OCI-LY7 (cell line): ENCODE results near the gene NRG2. TPM values are rescaled to one million over a fixed set of nuclear protein-coding genes. Genes with fewer than 3 reads are reported as not detected.

Experiments used
- BruUV-seq: library from RNA; stranded (reverse); fragments of 400-500 nt; replicated peaks from 2 replicates; lab custom pipeline; 2021; lab: Mats Ljungman, UMichigan
- CTCF ChIA-PET: fragments of 300-600 bp; sonication (Branson Sonifier 250); formaldehyde crosslinking; loops from one replicate; lab custom pipeline; 2022; ENCODE audit warnings: antibody characterized with exemption; ENCODE audit not compliant: unreplicated experiment; lab: Charles Lee
- POLR2A ChIA-PET: fragments of 300-600 bp; sonication (Branson Sonifier 250); formaldehyde crosslinking; loops from one replicate; lab custom pipeline; 2022; ENCODE audit warnings: antibody characterized with exemption; lab: Charles Lee
- DNase-seq: peaks from one replicate; pipeline ENCODE4 v3.0.0-alpha.2; 2015; ENCODE audit warnings: low spot score
- H2AFZ ChIP-seq: fragments of 200-600 bp; sonication (generic), shearing (Covaris generic); 2 replicates; pipeline ENCODE4 v1.6.1; 2014; ENCODE audit warnings: mild to moderate bottlenecking, antibody characterized with exemption, low read length, moderate library complexity
- H3K27ac ChIP-seq: fragments of 200-600 bp; sonication (generic); 2 replicates; pipeline ENCODE4 v1.5.1; 2014; ENCODE audit warnings: mixed run types, low read depth, mild to moderate bottlenecking, moderate library complexity, low read length, inconsistent platforms; ENCODE audit not compliant: poor library complexity, severe bottlenecking
- H3K36me3 ChIP-seq: fragments of 200-600 bp; sonication (generic); 2 replicates; pipeline ENCODE4 v1.6.1; 2014; ENCODE audit warnings: mild to moderate bottlenecking, antibody characterized with exemption, low read length, moderate library complexity, mixed read lengths; ENCODE audit not compliant: insufficient read depth
- H3K4me1 ChIP-seq: fragments of 200-600 bp; sonication (generic); 2 replicates; pipeline ENCODE4 v1.5.1; 2014; ENCODE audit warnings: mild to moderate bottlenecking, low read length; ENCODE audit not compliant: insufficient read depth, poor library complexity, severe bottlenecking
- H3K4me2 ChIP-seq: fragments of 200-600 bp; sonication (generic); 2 replicates; pipeline ENCODE4 v1.6.1; 2014; ENCODE audit warnings: mild to moderate bottlenecking, low read length
- H3K4me3 ChIP-seq: fragments of 200-600 bp; sonication (generic); 2 replicates; pipeline ENCODE4 v1.5.1; 2014; ENCODE audit warnings: mild to moderate bottlenecking, low read depth, low read length; ENCODE audit not compliant: poor library complexity, severe bottlenecking
- H3K79me2 ChIP-seq: fragments of 200-600 bp; sonication (generic); 2 replicates; pipeline ENCODE4 v1.6.1; 2016; ENCODE audit warnings: low read depth, mild to moderate bottlenecking, low read length, moderate library complexity, mixed read lengths; ENCODE audit not compliant: insufficient read depth
- H3K9me2 ChIP-seq: fragments of 200-600 bp; sonication (generic); 2 replicates; pipeline ENCODE4 v1.6.1; 2016; ENCODE audit warnings: mild to moderate bottlenecking, low read length, mixed read lengths; ENCODE audit not compliant: insufficient read depth
- H3K9me3 ChIP-seq: fragments of 200-600 bp; sonication (generic); 2 replicates; pipeline ENCODE4 v1.6.1; 2014; ENCODE audit warnings: mild to moderate bottlenecking, mixed run types, low read length, mixed read lengths
- H4K20me1 ChIP-seq: fragments of 200-600 bp; sonication (generic); 2 replicates; pipeline ENCODE4 v1.6.1; 2014; ENCODE audit warnings: mild to moderate bottlenecking, antibody characterized with exemption, low read length, moderate library complexity, mixed read lengths; ENCODE audit not compliant: insufficient read depth
- CTCF ChIP-seq: fragments of 200-600 bp; sonication (generic); conservative IDR thresholded peaks from 2 replicates; pipeline ENCODE4 v1.5.1; 2014; ENCODE audit warnings: mild to moderate bottlenecking, antibody characterized with exemption, low read length, moderate library complexity, mixed read lengths
- EZH2phosphoT487 ChIP-seq: fragments of 200-600 bp; sonication (generic); IDR thresholded peaks from 2 replicates; pipeline ENCODE4 v1.6.1; 2018; ENCODE audit warnings: low read depth, borderline replicate concordance, mild to moderate bottlenecking, mixed run types, antibody characterized with exemption, low read length, moderate library complexity, mixed read lengths
- intact Hi-C: fragments of 100-400 bp; cut with micrococcal nuclease; formaldehyde crosslinking; loops from one replicate; pipeline ENCODE4 v1.10.0; 2022; ENCODE audit not compliant: unreplicated experiment
- total RNA-seq, 2 experiments: library from RNA; depleted of rRNA in 1 of 2; stranded (reverse); fragments of >200 nt in 1 of 2; shearing (Covaris generic) in 1 of 2; gene quantifications; 2 replicates each; pipeline ENCODE4 v1.2.3, GENCODE V29; 2014 to 2022

The NRG2 gene
- total RNA-seq, 2 experiments from 2014 or later = 1.7 TPM; not detected in 1

- Histone ChIP-seq H3K4me1 (no peaks in the 10 kb centered on the region), H3K9me3 (no peaks in the 10 kb centered on the region), H3K36me3 (no peaks in the 10 kb centered on the region), H3K4me3 (no peak overlapping the region), H3K9me2 (no peaks in the 10 kb centered on the region), H3K79me2 (no peaks in the 10 kb centered on the region), H3K27ac (no peak overlapping the region), H2AFZ (no peak overlapping the region), H4K20me1 (no peaks in the 10 kb centered on the region), H3K4me2 (no peak overlapping the region)
- ChIA-PET POLR2A (interaction anchor here (0.7 kb wide), 1 partner anchor 19 kb away, joined by 3 read pairs; no protein-coding TSS in a partner anchor), CTCF (interaction anchor here (1.0 kb wide), 1 partner anchor 9 kb away, joined by 4 read pairs; no protein-coding TSS in a partner anchor)
- no peak for DNase-seq
- BruUV-seq = no TSS peak
- TF ChIP-seq CTCF (no peak), EZH2phosphoT487 (no peak)
- intact Hi-C loops = no loop called here
Measured at GRCh38 chr5:139881143-139881733, 161.9 kb downstream of the NRG2 start.

- no peak for DNase-seq
- ChIA-PET CTCF (no interaction called here), POLR2A (interaction anchor here (0.6 kb wide), 2 partner anchors 14 to 1319 kb away, joined by 3 to 4 read pairs; partner anchors contain the start of gene PCDHB11)
- Histone ChIP-seq H3K27ac (no peak overlapping the region), H4K20me1 (no peaks in the 10 kb centered on the region), H3K4me1 (no peaks in the 10 kb centered on the region), H3K4me3 (no peak overlapping the region), H2AFZ (no peak overlapping the region), H3K79me2 (no peaks in the 10 kb centered on the region), H3K36me3 (no peaks in the 10 kb centered on the region), H3K9me3 (no peaks in the 10 kb centered on the region), H3K9me2 (no peaks in the 10 kb centered on the region), H3K4me2 (no peak overlapping the region)
- intact Hi-C loops = no loop called here
- BruUV-seq = no TSS peak
- TF ChIP-seq CTCF (no peak), EZH2phosphoT487 (no peak)
Measured at GRCh38 chr5:139880416-139881142, 162.5 kb downstream of the NRG2 start.

- no TSS peak for BruUV-seq
- ChIA-PET POLR2A (no interaction called here), CTCF (no interaction called here)
- Histone ChIP-seq H3K27ac (no peak overlapping the region), H3K9me3 (no peaks in the 10 kb centered on the region), H3K4me2 (no peak overlapping the region), H2AFZ (no peak overlapping the region), H3K36me3 (no peaks in the 10 kb centered on the region), H3K79me2 (no peaks in the 10 kb centered on the region), H3K4me1 (no peaks in the 10 kb centered on the region), H4K20me1 (no peaks in the 10 kb centered on the region), H3K4me3 (no peak overlapping the region), H3K9me2 (no peaks in the 10 kb centered on the region)
- TF ChIP-seq CTCF = no peak
- DNase-seq = no peak
- intact Hi-C loops = no loop called here
Measured at GRCh38 chr5:139878093-139878492, 165.0 kb downstream of the NRG2 start.
